Activated naive CD4-positive, alpha-beta T cell treated with Interleukin-2 at 50 U/mL for 16 hours (primary cell): ENCODE measurements around the gene DGCR6L.
"Not testable (repeated sequence)": the region's sequence is repeated elsewhere in the genome, so short reads cannot be mapped to it uniquely, and the experiment has no call there.

Experiments used
- DNase-seq: peaks from one replicate; pipeline ENCODE4 v3.0.0-alpha.2; 2020

DGCR6L gene

DNA sequence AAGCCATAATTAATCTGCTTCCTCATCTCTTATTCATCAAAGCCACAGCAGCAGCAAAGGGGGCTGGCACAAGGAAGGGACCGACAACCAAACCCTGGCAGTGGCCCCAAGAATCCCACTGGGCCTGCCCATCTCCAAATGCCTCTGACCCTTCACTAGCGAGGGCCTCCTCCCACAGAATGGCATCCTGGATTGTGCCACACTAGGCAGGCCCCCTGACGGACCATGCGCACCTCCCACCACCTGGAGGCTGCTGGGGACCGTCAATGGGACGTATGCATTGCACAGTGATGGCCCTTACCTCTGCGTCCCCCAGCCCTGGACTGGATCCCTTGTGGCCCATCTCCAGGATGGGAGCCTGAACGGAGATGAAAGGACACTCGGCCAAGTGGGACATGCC lies 47.7 kb downstream of the DGCR6L start:
- no peak for DNase-seq

DNA sequence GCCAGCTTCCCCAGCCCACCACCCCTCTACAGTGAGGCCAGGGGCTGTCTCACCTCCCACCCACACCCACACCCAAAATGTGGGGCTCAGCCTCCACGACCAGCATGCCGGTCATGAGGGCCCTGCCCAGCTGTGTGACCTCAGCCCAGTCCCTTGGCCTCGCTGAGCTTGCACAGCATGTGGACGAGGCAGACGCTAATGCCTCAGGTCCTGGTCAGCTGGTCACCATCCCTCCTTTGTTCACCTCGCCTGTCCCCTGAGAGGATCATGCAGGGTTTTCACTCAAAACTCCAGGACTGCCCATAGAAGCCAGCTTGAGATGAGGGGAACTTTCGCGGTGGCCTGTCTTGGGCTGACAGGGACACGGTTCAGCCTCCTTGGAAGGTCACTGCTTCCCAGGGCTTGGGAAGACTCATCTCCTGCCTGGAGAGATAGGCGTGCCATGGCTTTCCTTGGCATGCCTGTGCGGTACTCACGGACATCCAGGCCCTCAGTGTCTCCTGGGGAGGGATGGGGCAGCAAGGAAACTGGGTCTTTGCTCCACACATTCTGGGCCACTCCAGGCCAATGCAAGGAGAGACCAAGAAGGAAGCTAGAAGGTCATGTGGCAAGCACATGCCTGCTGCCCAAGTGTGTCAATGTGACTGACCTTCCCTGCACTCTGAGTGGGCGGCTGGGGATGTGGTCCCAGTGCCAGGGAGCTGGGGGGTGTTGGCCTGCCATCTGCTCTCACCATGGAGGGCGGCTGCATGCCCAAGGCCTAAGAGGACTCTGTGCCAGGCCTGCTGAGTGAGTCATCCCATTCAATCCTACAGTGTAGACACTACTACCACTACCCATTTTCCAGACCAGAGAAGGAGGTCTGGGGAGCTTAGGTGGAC lies 48.5 kb downstream of the DGCR6L start:
- no peak for DNase-seq

DNA sequence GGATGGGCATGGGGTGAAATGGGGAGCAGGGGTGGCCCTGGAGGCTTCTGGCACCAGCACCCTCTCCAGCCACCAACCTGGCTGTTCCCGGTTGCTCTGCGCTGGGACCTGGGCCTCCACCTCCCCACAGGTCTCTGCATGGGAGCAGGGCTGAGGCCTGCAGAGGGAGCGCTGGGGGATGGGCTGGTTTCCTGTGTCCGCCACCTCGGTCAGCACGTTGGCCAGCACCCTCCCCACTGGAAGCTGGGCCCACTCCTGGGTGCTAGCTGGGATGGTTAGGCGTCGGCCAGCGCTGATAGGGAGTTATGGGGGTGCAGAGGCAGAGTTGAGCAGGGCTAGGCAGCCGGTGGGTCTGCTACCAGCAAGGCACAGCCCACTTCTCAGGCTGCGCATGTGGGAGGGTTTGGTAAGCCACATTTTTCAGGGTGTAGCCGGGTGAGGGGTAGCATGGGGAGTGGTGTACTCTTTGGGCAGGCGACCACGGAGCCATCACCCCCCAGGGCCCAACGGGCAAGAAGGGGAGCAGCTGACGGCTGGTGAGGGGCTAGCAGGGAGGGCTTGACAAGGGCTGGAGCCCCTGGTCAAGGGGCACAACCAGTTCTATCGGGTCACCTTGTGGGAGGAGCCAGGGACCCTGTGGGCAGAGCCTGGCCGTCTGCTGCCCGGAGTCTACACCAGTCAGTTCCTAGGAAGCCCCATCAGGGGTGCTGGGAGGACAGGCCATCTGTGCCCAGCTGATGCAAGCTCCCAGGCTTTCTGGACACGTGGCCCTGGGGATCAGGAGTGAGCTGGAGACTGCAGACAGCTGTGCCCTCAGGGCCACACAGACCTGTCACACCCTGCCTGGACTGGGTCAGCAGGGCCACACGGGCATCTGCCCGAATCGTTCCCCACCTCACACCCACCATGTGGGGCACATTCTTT lies 49.4 kb downstream of the DGCR6L start:
- DNase-seq, result not testable (repeated sequence)

DNA sequence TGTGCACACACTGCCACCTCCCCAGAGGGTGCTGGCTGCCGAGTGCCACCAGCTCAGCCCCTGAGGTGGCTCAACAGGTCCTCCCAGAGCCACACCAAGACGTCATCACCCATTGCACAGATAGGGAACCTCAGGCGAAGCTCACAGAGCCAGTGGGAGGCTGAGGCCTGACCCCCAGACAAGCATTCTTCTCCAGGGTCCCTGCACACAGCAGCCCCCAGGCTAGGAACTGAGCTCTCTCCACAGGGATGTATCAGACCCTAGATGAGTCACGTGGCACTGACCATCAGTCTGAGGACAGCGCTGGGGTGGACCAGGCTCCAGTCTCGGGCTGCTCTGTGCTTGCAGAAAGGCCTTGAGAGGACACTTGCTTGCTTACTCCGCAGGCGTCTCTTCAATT lies 50.2 kb downstream of the DGCR6L start:
- not testable (repeated sequence) for DNase-seq

DNA sequence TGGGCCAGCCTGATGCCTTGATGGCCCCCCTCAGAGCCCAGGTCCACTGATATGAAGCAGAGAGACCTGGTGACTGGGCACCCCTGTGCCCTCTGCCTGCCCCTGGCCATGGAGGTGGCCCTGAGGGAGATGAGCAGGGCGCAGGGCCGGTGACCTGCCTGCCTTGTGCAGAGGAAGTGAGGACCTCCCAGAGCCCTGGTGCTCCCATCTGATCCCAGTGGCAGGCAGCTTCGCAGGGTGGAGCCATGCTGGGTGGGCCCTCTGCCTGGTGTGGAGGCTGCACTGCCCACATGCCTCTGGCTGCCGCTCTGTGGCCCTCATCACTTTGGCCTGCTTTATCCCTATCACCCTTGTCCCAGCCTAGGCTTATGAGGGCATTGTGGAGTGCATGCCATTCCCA lies 50.7 kb downstream of the DGCR6L start:
- DNase-seq, result not testable (repeated sequence)

DNA sequence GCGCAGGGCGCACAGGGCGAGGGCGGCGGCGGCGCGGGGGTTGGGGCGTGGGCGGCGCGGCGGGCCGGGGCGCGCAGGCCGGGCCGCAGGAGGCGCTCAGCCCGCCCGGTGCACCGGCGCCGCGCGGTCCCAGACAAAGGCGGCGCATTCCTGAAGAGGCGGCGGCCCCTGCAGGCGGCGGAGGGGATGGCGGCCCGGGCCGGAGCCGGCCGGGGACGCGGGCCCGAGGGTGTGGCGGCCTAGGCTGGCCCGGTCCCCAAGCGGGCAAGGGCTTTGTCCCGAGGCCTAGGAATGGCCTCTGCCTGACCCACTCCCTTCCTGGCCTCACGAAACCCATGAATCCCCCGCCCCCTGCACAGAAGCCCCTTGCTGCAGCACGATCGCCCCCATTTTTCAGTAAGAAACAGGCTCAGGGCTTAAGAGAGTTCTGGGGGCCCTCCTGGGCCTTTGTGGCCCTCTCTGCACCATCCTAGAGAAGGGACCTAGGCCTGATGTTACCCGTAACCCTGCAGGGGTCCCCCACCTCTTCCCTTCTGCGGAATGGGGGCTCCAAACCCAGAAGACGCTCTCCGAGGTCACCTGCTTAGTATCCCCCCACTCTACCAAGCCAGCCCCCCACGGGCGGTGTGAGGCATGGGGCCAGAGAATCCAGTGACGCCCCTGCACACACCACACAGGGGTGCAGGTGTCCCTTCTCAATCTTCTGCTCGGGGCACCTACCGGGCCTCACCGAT lies 51.4 kb downstream of the DGCR6L start, which contains the start of gene RTN4R:
Gene RTN4R (minus strand): TSS at position 40 of the 734 bp plus-strand sequence. CDS start 226 bp downstream, outside the sequence.
- peak; percentile 61 for DNase-seq

DNA sequence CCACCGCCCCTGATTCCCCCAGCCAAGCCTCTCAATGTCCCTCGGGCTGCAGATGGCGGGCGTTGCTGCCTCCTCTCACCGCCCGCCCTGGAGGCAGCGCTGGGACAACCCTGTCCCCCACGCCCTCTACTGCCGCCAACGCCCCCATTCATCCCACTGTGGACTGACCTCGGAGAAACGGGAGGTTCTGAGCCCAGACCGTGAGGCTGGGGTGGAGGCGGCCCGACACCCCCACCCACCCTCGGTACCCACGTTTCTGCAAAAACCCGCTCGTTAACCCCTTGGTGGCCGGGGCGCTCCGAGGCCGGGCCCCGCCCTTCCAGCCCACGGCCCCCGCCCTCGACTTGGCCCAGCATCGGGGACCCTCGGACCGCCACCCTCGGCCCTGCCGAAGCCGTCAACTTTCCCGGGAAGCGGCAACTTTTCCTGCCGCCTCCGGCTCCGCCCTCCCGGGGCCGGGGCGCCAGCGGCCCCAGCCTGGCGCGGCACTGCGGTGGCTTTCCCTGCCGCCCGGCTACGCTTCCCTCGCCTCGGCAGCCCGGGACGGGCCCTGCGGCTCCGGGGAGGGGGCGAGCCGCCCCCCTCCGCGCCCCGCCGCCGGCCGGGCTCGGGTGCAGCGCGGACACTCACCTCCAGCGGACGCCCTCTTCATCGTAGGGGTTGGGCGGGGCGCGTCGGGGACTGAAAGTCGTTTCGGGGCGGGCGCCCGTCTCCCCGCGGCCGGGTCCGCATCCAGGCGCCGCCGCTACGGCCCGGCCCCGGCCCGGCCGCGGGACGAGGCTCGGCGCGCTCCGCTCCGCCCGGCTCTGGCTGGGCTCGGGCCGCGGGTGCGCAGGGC lies 52.2 kb downstream of the DGCR6L start:
- DNase-seq, result peak; percentile 16

DNA sequence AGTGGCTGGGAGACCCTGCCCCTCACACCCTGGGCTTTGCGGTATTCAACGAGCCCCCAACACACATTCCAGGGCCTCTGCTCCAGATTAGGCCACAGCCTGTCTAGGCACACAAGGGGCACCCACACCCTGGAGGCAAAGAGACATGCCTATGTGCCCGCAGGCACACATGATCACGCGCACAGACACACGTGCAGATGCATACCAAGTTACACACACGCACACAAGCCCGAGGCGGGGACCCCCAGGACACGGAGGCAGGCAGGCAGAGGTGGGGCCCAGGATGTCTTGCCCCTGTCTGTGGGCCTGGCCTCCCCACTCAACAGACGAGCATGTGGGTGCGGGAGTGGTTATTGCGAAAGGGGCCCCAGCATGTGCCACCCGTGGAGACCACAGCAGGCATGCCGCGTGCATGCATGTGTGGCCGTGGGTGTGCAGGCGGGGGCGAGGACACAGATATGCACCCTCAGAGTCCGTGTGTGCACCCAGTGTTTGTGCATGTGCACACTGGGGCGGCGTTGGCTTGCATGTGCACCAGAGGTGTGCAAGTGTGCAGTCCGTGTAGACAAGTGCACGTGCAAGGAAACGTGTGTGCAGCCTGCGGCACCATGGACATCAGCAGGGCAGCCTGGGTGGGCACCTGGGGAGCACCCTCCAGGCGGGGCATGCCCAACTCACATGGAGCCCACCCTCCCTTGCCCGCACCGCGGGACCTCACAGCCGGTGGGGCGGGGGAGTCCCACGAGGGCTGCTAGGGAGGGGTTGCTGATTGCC lies 53.0 kb downstream of the DGCR6L start:
- not testable (repeated sequence) for DNase-seq

DNA sequence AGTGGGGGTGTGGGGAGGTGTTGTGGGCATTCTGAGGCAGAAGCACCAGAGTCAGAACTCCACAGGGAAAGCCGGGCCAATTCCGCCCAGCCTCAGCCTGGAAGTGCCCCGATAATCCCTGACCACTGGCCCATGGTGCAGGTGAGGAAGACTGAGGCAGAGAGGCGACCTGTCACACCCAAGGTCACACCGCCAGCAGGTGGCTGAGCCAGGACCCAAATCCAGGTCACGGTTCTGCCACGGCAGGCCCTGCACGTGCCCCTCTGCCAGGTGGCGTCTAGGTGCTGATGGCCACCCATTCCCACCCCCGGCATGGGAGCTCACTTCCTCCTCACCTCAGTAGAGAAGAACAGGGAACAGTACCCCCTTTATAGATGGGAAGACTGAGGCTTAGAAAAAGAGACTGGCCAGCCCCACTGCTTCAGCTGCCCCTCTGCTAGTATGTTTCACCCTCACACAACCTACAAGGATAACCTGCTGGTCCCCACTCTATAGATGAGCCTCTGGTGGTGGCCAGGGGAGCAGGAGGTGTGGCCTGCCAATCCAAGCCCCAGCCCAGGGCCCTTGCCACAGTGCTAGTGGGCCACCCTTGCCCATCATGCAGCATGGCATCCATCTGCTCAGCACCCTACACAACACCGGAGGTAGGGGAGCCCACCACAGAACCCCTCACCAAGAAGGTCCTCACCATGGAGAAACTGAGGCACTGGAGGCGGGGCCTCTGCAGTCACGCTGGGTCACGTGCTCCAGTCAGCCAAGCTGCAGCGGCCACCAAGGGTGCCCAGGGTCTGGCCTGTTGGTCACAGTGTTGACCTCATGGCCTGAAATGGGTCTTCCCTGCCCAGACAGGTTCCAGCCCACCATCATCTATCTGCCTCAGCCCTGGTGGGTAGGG lies 53.8 kb downstream of the DGCR6L start:
- not testable (repeated sequence) for DNase-seq

DNA sequence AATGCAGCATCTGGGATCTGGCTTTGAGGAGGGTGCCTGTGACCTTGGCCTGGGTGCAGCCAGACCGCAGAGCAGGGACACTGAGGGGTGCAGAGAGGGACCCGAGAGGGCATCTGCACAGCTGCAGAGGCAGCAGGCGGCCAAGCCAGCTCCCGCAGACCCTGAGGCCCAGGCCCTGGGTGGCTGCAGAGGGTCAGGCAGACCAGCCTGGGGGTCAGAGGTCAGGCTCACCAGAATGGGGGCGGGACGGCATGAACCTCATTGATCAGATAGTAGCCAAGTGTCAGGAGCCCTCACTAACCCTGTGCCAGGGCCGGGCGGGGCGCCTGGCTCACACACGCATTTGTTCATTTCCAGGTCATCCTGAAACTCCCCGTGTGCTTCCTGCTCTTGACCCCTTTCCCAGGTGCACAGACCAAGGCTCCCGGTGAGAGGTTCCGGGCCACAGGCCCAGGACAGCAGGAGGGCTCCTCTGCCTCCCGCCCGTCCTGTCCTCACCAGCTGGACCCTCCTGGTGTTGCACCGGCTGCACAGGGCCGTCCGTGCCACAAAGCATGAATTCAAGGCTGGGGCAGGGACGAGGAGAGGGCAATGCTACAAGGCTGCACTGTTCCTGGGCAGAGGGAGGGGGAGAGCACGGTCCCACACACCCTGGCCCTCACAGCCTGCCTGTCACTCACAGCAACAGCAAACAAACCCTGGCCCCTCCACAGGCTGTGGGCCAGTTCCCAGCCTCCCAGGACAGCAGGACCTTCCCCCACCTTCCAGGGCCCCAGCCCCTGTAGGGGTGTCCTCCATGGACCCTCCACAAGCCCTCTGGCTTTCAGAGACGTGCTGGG lies 55.0 kb downstream of the DGCR6L start:
- DNase-seq, result no peak
